Measurements from ENCODE around the gene MPP2. TPM values are rescaled to one million over a fixed set of nuclear protein-coding genes. Genes with fewer than 3 reads are reported as not detected.

Gene MPP2
- 9.4 TPM for polyA plus RNA-seq (2013, experiment 1 of 2)
- polyA plus RNA-seq (2013, experiment 2 of 2) = 7.8 TPM

GRCh38 chr17:43907425-43907981 lies at the start of gene MPP2:
MPP2 (minus strand) TSS chr17:43907536; CDS start chr17:43904460, 3,076 bp downstream.
- H3K4me3 ChIP-seq (ENCODE audit: extremely low read depth, insufficient read depth, low read length, poor library complexity, severe bottlenecking) = peak within 1 kb of the TSS; percentile 65
- 0% methylated on average over 31 to 36 of the region's 36 CpGs for WGBS, 2 experiments (ENCODE audit: insufficient coverage in 2 of 2)
- no peaks in the 10 kb centered on the region for H3K9me3 ChIP-seq (ENCODE audit: control insufficient read depth, low read length)
- no peaks in the 10 kb centered on the region for H3K36me3 ChIP-seq (ENCODE audit: control insufficient read depth, insufficient read depth, low read length)
- H3K4me1 ChIP-seq (ENCODE audit: control insufficient read depth, insufficient read depth, low read length, poor library complexity, severe bottlenecking) = peaks cover 13% of the 10 kb centered on the region
- H3K27ac ChIP-seq (ENCODE audit: low read depth, low read length, severe bottlenecking) = peak within 1 kb of the TSS; percentile 59

- no peaks in the 10 kb centered on the region for H3K4me1 ChIP-seq (ENCODE audit: control insufficient read depth, insufficient read depth, low read length, poor library complexity, severe bottlenecking)
- no peak overlapping the region for H3K27ac ChIP-seq (ENCODE audit: low read depth, low read length, severe bottlenecking)
- no peaks in the 10 kb centered on the region for H3K36me3 ChIP-seq (ENCODE audit: control insufficient read depth, insufficient read depth, low read length)
- WGBS, 2 experiments (ENCODE audit: insufficient coverage in 2 of 2) = 93 to 94% methylated on average over 4 to 5 of the region's 8 CpGs
- H3K9me3 ChIP-seq (ENCODE audit: control insufficient read depth, low read length) = no peaks in the 10 kb centered on the region
- no peak overlapping the region for H3K4me3 ChIP-seq (ENCODE audit: extremely low read depth, insufficient read depth, low read length, poor library complexity, severe bottlenecking)
Observed at GRCh38 chr17:43956222-43956621, 48.9 kb upstream of the MPP2 start.

GRCh38 chr17:43953746-43954145 lies 46.4 kb upstream of the MPP2 start, which contains the start of gene PYY:
PYY (minus strand) TSS chr17:43953940; CDS start chr17:43953483, 457 bp downstream.
- Histone ChIP-seq H3K9me3 (ENCODE audit: control insufficient read depth, low read length) (no peaks in the 10 kb centered on the region), H3K36me3 (ENCODE audit: control insufficient read depth, insufficient read depth, low read length) (no peaks in the 10 kb centered on the region), H3K27ac (ENCODE audit: low read depth, low read length, severe bottlenecking) (no peak within 1 kb of the TSS), H3K4me1 (ENCODE audit: control insufficient read depth, insufficient read depth, low read length, poor library complexity, severe bottlenecking) (no peaks in the 10 kb centered on the region), H3K4me3 (ENCODE audit: extremely low read depth, insufficient read depth, low read length, poor library complexity, severe bottlenecking) (peak within 1 kb of the TSS; percentile 21)
- 42 to 59% methylated on average over 4 to 5 of the region's 11 CpGs for WGBS, 2 experiments (ENCODE audit: insufficient coverage in 2 of 2)

- no peaks in the 10 kb centered on the region for H3K4me1 ChIP-seq (ENCODE audit: control insufficient read depth, insufficient read depth, low read length, poor library complexity, severe bottlenecking)
Observed at GRCh38 chr17:43952724-43953666, 45.7 kb upstream of the MPP2 start.

GRCh38 chr17:43952351-43952723 lies 45.0 kb upstream of the MPP2 start:
- peak overlapping the region; percentile 21 for H3K4me3 ChIP-seq (ENCODE audit: extremely low read depth, insufficient read depth, low read length, poor library complexity, severe bottlenecking)
- no peak overlapping the region for H3K27ac ChIP-seq (ENCODE audit: low read depth, low read length, severe bottlenecking)
- H3K36me3 ChIP-seq (ENCODE audit: control insufficient read depth, insufficient read depth, low read length) = no peaks in the 10 kb centered on the region
- H3K4me1 ChIP-seq (ENCODE audit: control insufficient read depth, insufficient read depth, low read length, poor library complexity, severe bottlenecking) = no peaks in the 10 kb centered on the region
- H3K9me3 ChIP-seq (ENCODE audit: control insufficient read depth, low read length) = no peaks in the 10 kb centered on the region
- 11 to 14% methylated on average over 9 to 12 of the region's 19 CpGs for WGBS, 2 experiments (ENCODE audit: insufficient coverage in 2 of 2)

More at GRCh38 chr17:43952724-43953666, 45.7 kb upstream of the MPP2 start:
- Histone ChIP-seq H3K27ac (ENCODE audit: low read depth, low read length, severe bottlenecking) (no peak overlapping the region), H3K9me3 (ENCODE audit: control insufficient read depth, low read length) (no peaks in the 10 kb centered on the region), H3K4me3 (ENCODE audit: extremely low read depth, insufficient read depth, low read length, poor library complexity, severe bottlenecking) (peak overlapping the region; percentile 21), H3K36me3 (ENCODE audit: control insufficient read depth, insufficient read depth, low read length) (no peaks in the 10 kb centered on the region)
- 6 to 9% methylated on average over 69 to 78 of the region's 82 CpGs for WGBS, 2 experiments (ENCODE audit: insufficient coverage in 2 of 2)

GRCh38 chr17:43951750-43952149 lies 44.4 kb upstream of the MPP2 start:
- Histone ChIP-seq H3K27ac (ENCODE audit: low read depth, low read length, severe bottlenecking) (no peak overlapping the region), H3K4me1 (ENCODE audit: control insufficient read depth, insufficient read depth, low read length, poor library complexity, severe bottlenecking) (no peaks in the 10 kb centered on the region), H3K9me3 (ENCODE audit: control insufficient read depth, low read length) (no peaks in the 10 kb centered on the region), H3K36me3 (ENCODE audit: control insufficient read depth, insufficient read depth, low read length) (no peaks in the 10 kb centered on the region), H3K4me3 (ENCODE audit: extremely low read depth, insufficient read depth, low read length, poor library complexity, severe bottlenecking) (no peak overlapping the region)
- 67 to 100% methylated on average over 1 to 3 of the region's 4 CpGs for WGBS, 2 experiments (ENCODE audit: insufficient coverage in 2 of 2)

GRCh38 chr17:43950554-43950953 lies 43.2 kb upstream of the MPP2 start:
- Histone ChIP-seq H3K9me3 (ENCODE audit: control insufficient read depth, low read length) (no peaks in the 10 kb centered on the region), H3K27ac (ENCODE audit: low read depth, low read length, severe bottlenecking) (no peak overlapping the region), H3K36me3 (ENCODE audit: control insufficient read depth, insufficient read depth, low read length) (no peaks in the 10 kb centered on the region), H3K4me1 (ENCODE audit: control insufficient read depth, insufficient read depth, low read length, poor library complexity, severe bottlenecking) (no peaks in the 10 kb centered on the region), H3K4me3 (ENCODE audit: extremely low read depth, insufficient read depth, low read length, poor library complexity, severe bottlenecking) (no peak overlapping the region)
- WGBS, 2 experiments (ENCODE audit: insufficient coverage in 2 of 2) = no CpG with 5 or more reads among the region's 2 CpGs

- no peaks in the 10 kb centered on the region for H3K36me3 ChIP-seq (ENCODE audit: control insufficient read depth, insufficient read depth, low read length)
- H3K4me1 ChIP-seq (ENCODE audit: control insufficient read depth, insufficient read depth, low read length, poor library complexity, severe bottlenecking) = no peaks in the 10 kb centered on the region
- WGBS, 2 experiments (ENCODE audit: insufficient coverage in 2 of 2) = 67% methylated on average over 3 of the region's 4 CpGs; no CpG with 5 or more reads in 1 of the 2 experiments
- no peak overlapping the region for H3K4me3 ChIP-seq (ENCODE audit: extremely low read depth, insufficient read depth, low read length, poor library complexity, severe bottlenecking)
- H3K9me3 ChIP-seq (ENCODE audit: control insufficient read depth, low read length) = no peaks in the 10 kb centered on the region
- H3K27ac ChIP-seq (ENCODE audit: low read depth, low read length, severe bottlenecking) = no peak overlapping the region
Observed at GRCh38 chr17:43949781-43950180, 42.4 kb upstream of the MPP2 start.

GRCh38 chr17:43946781-43947180 lies 39.4 kb upstream of the MPP2 start:
- no peak overlapping the region for H3K27ac ChIP-seq (ENCODE audit: low read depth, low read length, severe bottlenecking)
- H3K36me3 ChIP-seq (ENCODE audit: control insufficient read depth, insufficient read depth, low read length) = no peaks in the 10 kb centered on the region
- no peaks in the 10 kb centered on the region for H3K4me1 ChIP-seq (ENCODE audit: control insufficient read depth, insufficient read depth, low read length, poor library complexity, severe bottlenecking)
- WGBS, 2 experiments (ENCODE audit: insufficient coverage in 2 of 2) = 90% methylated on average over 2 of the region's 4 CpGs; no CpG with 5 or more reads in 1 of the 2 experiments
- no peaks in the 10 kb centered on the region for H3K9me3 ChIP-seq (ENCODE audit: control insufficient read depth, low read length)
- no peak overlapping the region for H3K4me3 ChIP-seq (ENCODE audit: extremely low read depth, insufficient read depth, low read length, poor library complexity, severe bottlenecking)

GRCh38 chr17:43945074-43945829 lies 37.9 kb upstream of the MPP2 start:
- no peaks in the 10 kb centered on the region for H3K4me1 ChIP-seq (ENCODE audit: control insufficient read depth, insufficient read depth, low read length, poor library complexity, severe bottlenecking)
- no peak overlapping the region for H3K27ac ChIP-seq (ENCODE audit: low read depth, low read length, severe bottlenecking)
- no peaks in the 10 kb centered on the region for H3K9me3 ChIP-seq (ENCODE audit: control insufficient read depth, low read length)
- no peaks in the 10 kb centered on the region for H3K36me3 ChIP-seq (ENCODE audit: control insufficient read depth, insufficient read depth, low read length)
- no peak overlapping the region for H3K4me3 ChIP-seq (ENCODE audit: extremely low read depth, insufficient read depth, low read length, poor library complexity, severe bottlenecking)
- WGBS, 2 experiments (ENCODE audit: insufficient coverage in 2 of 2) = 92% methylated on average over 8 to 10 of the region's 12 CpGs

Data from mesodermal cell (in vitro differentiated cells).